GM21515 (cell line): ENCODE results near the gene CENPI.
A peak's percentile ranks its signal among the peaks of the same experiment; 100 is the strongest.
"Not testable (repeated sequence)": the region's sequence is repeated elsewhere in the genome, so short reads cannot be mapped to it uniquely, and the experiment has no call there.

Experiments
- ATAC-seq: cut with Tn5 transposase; IDR thresholded peaks from one replicate; pipeline ENCODE4 v1.9.1; 2021; ENCODE audit not compliant: unreplicated experiment

Gene CENPI, protein sequence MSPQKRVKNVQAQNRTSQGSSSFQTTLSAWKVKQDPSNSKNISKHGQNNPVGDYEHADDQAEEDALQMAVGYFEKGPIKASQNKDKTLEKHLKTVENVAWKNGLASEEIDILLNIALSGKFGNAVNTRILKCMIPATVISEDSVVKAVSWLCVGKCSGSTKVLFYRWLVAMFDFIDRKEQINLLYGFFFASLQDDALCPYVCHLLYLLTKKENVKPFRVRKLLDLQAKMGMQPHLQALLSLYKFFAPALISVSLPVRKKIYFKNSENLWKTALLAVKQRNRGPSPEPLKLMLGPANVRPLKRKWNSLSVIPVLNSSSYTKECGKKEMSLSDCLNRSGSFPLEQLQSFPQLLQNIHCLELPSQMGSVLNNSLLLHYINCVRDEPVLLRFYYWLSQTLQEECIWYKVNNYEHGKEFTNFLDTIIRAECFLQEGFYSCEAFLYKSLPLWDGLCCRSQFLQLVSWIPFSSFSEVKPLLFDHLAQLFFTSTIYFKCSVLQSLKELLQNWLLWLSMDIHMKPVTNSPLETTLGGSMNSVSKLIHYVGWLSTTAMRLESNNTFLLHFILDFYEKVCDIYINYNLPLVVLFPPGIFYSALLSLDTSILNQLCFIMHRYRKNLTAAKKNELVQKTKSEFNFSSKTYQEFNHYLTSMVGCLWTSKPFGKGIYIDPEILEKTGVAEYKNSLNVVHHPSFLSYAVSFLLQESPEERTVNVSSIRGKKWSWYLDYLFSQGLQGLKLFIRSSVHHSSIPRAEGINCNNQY

DNA sequence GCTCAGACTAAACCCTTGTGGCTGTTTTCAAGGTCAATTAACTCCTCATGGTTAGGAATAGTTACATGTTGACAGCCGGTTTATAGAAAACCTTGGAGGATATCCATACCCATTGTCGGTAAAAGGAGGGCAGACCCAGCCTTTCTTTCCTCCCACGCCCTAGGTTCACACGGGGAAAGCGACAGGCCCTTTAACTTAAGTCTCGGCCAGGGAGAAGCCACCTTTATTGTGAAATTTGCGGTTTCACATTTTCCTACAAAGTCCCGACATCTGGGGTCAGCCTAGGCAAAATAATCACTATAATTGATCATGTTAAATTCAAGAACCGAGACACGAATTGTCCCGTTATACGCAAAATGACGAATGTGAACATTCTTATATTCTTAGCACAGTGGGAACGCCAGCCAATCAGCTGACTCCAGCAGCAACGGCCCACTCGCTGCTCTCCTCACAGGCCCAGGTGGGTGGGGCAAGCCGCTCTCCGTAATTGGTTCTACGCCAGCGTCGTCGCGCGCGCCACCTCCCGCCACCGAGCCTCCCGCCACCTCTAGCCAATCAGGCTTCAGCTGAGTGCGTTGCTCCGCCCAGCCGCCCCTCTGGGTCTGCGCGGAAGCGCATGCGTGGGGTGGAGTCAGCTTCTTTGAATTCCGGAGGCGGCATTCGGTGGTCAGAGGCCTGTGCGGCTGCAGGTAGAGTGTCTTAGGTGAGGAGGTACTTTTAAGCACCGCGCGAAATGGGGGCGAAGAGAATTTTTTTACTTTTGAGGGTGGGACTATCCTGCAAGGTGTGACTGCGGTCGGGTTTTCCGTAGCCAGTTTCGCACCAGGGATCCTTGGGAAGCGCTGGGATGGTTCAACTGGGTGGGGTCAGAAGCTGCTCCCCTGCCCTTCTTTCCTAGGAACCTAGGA lies at the start of gene CENPI:
Gene CENPI (plus strand): TSS at position 659 of the 908 bp plus-strand sequence. CDS start 2,867 bp downstream, outside the sequence.
- ATAC-seq, result peak; percentile 100

DNA sequence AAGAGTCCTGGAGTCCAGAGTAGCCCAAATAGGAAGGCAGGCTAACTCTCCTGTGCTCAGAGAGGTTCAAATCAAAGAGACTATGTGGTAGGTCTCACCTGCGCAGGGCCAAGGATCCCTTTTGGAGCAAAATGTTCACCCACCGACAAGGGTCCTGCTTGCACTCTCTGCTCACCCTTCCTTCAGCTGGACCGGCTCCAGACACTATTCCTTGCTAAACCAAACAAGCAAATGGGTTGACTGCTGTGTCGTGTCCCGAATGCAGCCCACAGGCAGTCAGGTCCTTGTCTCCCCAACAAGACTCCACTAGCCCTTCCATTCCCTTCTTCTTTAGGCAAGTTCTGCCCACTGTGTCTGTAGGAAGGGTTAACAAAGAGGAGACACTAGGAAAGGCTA lies 46.9 kb upstream of the CENPI start:
- ATAC-seq, result no peak

DNA sequence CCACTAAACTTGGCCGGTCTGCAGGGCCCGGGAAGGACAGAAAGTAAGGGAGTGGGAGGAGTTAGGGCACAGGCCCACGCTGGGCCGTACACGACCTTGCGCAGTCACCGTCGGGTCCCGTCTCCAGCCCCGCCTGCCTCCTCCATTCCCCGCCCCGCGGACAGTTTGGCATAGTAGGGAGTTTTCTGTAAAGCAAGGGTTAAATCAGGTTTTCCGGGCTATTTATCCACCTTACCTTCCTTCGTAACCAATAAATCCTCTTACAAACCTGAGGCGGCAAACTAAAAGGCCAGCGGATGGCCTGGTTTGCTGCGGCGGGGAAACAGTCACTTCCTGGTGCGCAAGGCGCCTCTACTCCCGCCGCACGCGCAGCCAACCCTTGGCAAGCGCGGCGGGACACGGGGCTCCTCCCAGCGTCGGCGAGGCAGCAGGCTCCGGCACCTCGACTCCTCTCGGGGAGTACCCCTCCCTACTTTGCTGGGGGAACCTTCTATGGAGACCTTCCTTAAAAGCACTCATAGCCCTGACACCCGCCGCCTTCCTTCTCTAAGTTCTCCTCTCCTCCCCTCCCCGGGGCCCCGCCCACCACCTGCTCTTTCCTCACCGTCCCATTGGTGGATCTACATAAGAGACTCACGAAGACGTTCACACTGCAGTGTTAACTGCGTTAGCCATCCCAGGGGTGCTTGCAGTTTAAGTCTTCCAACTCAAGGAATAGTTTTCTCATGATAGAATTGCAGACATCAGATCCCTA lies 46.3 kb upstream of the CENPI start, which contains the start of gene TRMT2B:
Gene TRMT2B (minus strand): TSS at position 563 of the 754 bp plus-strand sequence. CDS start 9,822 bp downstream, outside the sequence.
- ATAC-seq, result peak; percentile 96

DNA sequence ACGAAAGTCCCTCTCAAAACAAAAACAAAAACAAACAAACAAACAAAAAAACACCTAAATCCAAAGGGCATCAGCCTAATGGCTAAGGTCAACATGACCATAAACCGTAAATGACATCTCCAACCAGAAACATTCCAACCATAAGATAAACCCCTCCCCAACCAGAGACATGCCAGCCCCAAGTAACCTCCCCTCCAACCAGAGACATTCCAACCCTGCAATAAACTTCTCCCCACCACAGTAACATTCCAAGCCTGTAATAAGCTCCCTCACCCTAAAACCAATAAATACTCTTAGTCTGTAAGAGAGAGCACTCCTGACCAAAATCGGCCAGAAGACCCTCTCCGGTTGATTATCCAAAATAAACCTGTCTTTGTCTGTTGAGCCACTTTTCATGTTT lies 41.5 kb upstream of the CENPI start:
- not testable (repeated sequence) for ATAC-seq

GRCh38 chrX:101057093-101057714 lies 40.8 kb upstream of the CENPI start:
- ATAC-seq, result peak; percentile 94

GRCh38 chrX:101062176-101062575 lies 35.8 kb upstream of the CENPI start:
- ATAC-seq, result no peak

- ATAC-seq, result no peak
Measured at GRCh38 chrX:101071582-101071981, 26.4 kb upstream of the CENPI start.

DNA sequence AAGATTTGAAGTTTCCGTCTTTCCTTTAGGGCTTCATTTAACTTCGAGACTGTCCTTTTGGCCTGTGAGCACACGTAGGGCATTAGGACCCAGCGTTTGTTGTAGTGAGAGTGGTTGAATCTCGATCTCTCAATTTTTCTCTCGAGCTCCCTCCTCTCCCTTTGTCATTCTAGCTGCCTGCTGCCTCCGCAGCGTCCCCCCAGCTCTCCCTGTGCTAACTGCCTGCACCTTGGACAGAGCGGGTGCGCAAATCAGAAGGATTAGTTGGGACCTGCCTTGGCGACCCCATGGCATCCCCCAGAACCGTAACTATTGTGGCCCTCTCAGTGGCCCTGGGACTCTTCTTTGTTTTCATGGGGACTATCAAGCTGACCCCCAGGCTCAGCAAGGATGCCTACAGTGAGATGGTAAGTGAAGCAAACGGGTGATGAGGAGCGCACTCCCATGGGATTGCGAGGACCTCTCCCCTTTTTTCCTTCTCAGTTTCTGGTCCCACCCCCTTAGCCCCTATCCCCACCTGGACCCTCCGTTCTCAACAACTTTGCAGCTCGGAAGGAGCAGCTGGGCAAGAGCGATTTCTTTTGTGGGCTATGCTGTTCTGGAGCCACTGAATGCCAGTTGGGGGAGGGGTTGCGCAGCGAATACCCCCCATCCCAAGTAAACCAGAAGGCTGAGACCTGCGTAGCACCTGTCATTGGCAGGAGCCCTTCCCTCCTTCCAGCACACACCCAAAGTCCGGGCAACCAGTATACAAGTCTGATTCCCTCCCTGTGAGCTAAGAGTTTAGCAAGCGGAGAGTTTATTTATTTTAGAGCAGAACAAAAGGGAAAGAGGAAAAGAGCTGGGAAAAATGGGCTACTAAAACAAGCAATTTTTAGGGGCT lies 19.0 kb upstream of the CENPI start, which contains the start of gene TMEM35A:
Gene TMEM35A (plus strand): TSS at position 164 of the 883 bp plus-strand sequence. CDS start 124 bp downstream, at position 288.
- no peak for ATAC-seq

GRCh38 chrX:101079736-101080270 lies 18.2 kb upstream of the CENPI start:
- ATAC-seq, result no peak

DNA sequence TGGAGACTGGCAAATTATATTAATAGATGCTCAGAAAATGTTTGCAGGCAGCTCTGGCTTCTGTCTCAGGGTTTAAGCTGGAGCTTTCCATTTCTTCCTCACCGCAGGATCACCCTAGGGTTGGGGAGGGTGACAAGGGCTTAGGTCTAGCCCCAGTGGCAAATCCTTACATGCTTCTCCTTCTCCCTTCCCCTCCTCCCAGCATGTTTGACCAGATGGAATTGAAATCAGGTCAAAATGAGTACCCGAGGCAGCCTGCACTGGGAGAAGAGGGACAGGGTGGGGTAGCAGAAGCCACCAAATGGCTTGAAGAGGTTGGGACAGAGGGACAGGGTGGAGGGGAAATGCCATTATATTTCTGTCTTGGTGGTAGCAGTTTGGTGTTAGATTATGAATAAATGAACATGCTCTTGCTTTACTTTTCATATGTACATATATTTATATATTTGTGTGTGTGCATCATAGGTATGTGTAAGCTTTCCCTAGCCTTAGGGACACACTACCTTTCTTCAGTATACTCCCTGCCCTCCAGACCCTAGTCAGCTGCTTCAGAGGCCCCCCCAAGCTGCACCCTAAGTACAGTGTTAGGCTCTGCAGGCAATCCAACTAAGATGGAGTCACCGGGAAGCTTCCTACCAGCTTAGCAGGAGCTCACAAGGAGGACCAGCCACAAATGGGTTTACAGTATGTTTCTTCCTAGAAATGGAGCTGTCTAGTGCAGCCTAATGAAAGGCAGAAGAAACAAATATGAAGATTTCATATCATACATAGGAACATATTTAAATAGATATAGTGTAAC lies 17.5 kb upstream of the CENPI start:
- ATAC-seq, result no peak

DNA sequence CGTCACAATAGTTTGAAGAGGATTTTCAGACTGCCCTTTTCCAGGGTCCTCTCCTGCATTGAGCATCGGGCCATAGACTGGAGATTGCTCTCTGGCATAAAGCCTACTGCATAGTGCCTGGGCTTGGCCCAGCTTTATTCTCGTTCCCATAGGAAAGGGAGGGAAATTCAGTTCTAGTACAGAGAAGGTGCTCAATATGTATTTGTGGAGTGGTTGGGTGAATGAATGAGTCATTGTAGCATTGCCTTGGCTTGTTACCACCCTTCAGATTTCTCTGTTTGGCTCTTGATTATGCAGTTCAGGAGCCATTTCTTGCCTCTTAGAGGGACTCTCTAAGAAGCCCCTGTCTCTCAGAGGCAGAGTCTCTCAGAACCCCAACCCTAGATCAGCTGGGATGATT lies 16.8 kb upstream of the CENPI start:
- no peak for ATAC-seq

DNA sequence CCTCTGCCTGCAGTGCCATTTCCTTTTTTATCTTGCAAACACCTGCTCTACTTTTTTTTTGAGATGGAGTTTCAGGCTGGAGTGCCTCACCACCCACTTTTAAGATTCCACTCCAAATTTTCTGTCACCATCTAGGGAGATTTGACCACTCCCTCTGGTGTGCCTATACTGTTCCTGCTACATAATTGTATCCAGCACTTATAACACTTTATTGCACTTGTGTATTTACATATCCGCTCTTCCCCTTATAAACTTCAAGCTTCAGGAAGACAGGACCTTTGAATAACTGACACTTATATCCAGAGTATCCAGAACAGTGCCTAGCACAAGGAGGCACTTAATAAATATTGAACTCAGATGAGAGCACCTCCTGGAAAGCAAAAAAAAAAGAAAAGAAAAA lies 6.2 kb upstream of the CENPI start:
- no peak for ATAC-seq

DNA sequence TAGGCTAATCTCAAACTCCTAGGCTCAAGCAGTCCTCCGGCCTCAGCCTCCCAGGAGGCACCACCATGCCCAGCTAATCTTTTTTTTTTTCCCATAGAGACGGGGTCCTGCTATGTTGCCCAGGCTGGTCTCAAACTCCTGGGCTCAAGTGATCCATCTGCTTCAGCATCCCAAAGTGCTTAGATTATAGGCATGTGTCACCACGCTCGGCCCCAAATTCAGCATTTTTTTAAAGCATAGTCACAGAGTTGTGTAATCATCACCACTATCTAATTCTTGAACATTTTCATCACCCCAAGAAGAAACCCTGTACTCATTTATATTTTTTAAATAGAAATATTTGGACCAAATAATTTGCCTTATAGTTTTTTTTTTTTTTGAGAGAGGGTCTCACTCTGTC lies 10.3 kb downstream of the CENPI start:
- ATAC-seq, result no peak

DNA sequence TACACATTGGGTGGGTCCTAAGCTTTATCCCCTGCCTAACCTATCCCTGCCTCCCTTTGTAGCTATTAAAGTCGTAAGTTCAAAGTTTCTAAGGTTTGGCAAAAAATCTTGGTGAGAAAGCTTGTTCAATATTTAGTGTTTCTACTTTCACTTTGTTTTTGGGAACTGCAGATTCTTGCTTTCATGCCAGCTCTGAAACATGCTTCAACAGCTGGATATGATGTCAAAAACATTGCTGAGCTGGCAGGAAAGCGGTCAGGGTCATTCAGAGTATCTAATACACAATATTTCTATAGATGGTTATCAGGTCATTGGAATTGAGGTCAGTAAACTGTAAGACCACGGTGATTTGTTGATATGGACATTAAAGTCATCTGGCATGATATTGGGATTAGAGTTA lies 19.7 kb downstream of the CENPI start:
- no peak for ATAC-seq

GRCh38 chrX:101136235-101136634 lies 38.2 kb downstream of the CENPI start:
- ATAC-seq, result no peak
